Vagina (tissue), 2 donors: ENCODE measurements around the gene ZRANB3. TPM values are rescaled to one million over a fixed set of nuclear protein-coding genes. Genes with fewer than 3 reads are reported as not detected.

Experiments
- DNase-seq, 2 donors: peaks; one replicate each; pipeline ENCODE4 v3.0.0-alpha.2; 2017; ENCODE audit errors: extremely low spot score in 2 of 2
- H3K27ac ChIP-seq: fragments of 200-600 bp; sonication (generic); one replicate; pipeline ENCODE4 v1.5.1; 2019
- H3K27me3 ChIP-seq: fragments of 200-600 bp; sonication (generic); one replicate; pipeline ENCODE4 v1.5.1; 2019
- H3K36me3 ChIP-seq, 2 donors: fragments of 200-600 bp; sonication (generic); one replicate each; pipeline ENCODE4 v1.5.1; 2017 to 2019
- H3K4me1 ChIP-seq: fragments of 200-600 bp; sonication (generic); one replicate; pipeline ENCODE4 v1.5.1; 2019
- H3K4me3 ChIP-seq, 2 donors: fragments of 200-600 bp; sonication (generic); 1 replicate in 1 of 2; 2 replicates in 1 of 2; pipeline ENCODE4 v1.5.1; 2016 to 2019
- H3K9me3 ChIP-seq: fragments of 200-600 bp; sonication (generic); one replicate; pipeline ENCODE4 v1.5.1; 2019
- CTCF ChIP-seq, 3 experiments: fragments of 450-650 bp in 2 of 3; fragments of 200-600 bp in 1 of 3; sonication (generic) in 1 of 3; IDR thresholded peaks; one replicate each; pipeline ENCODE4 v1.5.1; 2017 to 2019; ENCODE audit warnings: antibody characterized with exemption in 3 of 3, mild to moderate bottlenecking in 2 of 3, moderate library complexity in 2 of 3
- POLR2A ChIP-seq, 2 donors: fragments of 450-650 bp; IDR thresholded peaks; one replicate each; pipeline ENCODE4 v1.6.1; 2017; ENCODE audit warnings: antibody characterized with exemption in 2 of 2, mild to moderate bottlenecking in 2 of 2, moderate library complexity in 2 of 2
- POLR2AphosphoS5 ChIP-seq, 2 donors: sonication (generic); formaldehyde crosslinking; IDR thresholded peaks; one replicate each; pipeline ENCODE4 v1.9.0; 2017; ENCODE audit warnings: antibody characterized with exemption in 2 of 2, mild to moderate bottlenecking in 2 of 2, low read depth in 1 of 2; ENCODE audit not compliant: insufficient read depth in 1 of 2
- intact Hi-C: fragments of 100-400 bp; cut with DNase I; formaldehyde crosslinking; loops from one replicate; pipeline ENCODE4 v1.15.1; 2023
- total RNA-seq: library from RNA; depleted of rRNA; stranded (reverse); fragments of >200 nt; gene quantifications from one replicate; pipeline ENCODE4 v1.2.3, GENCODE V29; 2016

The ZRANB3 gene
- total RNA-seq, 1 donor from 2014 or later: 1.5 TPM

GRCh38 chr2:135238651-135239050, 292.4 kb downstream of the ZRANB3 start:
- Histone ChIP-seq H3K27me3 (no peaks in the 10 kb centered on the region), H3K4me3 (no peak overlapping the region), H3K4me1 (no peaks in the 10 kb centered on the region), H3K9me3 (no peaks in the 10 kb centered on the region), H3K27ac (no peak overlapping the region), H3K36me3 (no peaks in the 10 kb centered on the region)
- no peak for TF ChIP-seq POLR2AphosphoS5 (IDR thresholded peaks at IDR 0.05; ENCODE audit: insufficient read depth in 1 of 2, low read depth in 1 of 2)
- TF ChIP-seq POLR2A (IDR thresholded peaks at IDR 0.05): no peak
- TF ChIP-seq CTCF (IDR thresholded peaks at IDR 0.05): no peak
- intact Hi-C loops: no loop called here
- DNase-seq: no peak

GRCh38 chr2:135230150-135230549, 300.9 kb downstream of the ZRANB3 start:
- intact Hi-C loops: no loop called here
- H3K36me3 ChIP-seq: no peaks in the 10 kb centered on the region
- no peaks in the 10 kb centered on the region for H3K4me1 ChIP-seq
- no peaks in the 10 kb centered on the region for H3K27me3 ChIP-seq
- no peaks in the 10 kb centered on the region for H3K9me3 ChIP-seq
- H3K4me3 ChIP-seq: no peak overlapping the region
- TF ChIP-seq POLR2AphosphoS5 (IDR thresholded peaks at IDR 0.05; ENCODE audit: insufficient read depth in 1 of 2, low read depth in 1 of 2) (no peak), POLR2A (IDR thresholded peaks at IDR 0.05) (no peak), CTCF (IDR thresholded peaks at IDR 0.05) (no peak)
- no peak overlapping the region for H3K27ac ChIP-seq
- DNase-seq: no peak

GRCh38 chr2:135227386-135227785, 303.6 kb downstream of the ZRANB3 start:
- TF ChIP-seq POLR2A (IDR thresholded peaks at IDR 0.05) (no peak), POLR2AphosphoS5 (IDR thresholded peaks at IDR 0.05; ENCODE audit: insufficient read depth in 1 of 2, low read depth in 1 of 2) (no peak), CTCF (IDR thresholded peaks at IDR 0.05) (no peak)
- Histone ChIP-seq H3K9me3 (no peaks in the 10 kb centered on the region), H3K36me3 (no peaks in the 10 kb centered on the region), H3K27me3 (no peaks in the 10 kb centered on the region), H3K4me1 (no peaks in the 10 kb centered on the region), H3K4me3 (no peak overlapping the region), H3K27ac (no peak overlapping the region)
- no peak for DNase-seq
- intact Hi-C loops: no loop called here

- H3K27ac ChIP-seq: no peak overlapping the region
- intact Hi-C loops: no loop called here
- no peaks in the 10 kb centered on the region for H3K9me3 ChIP-seq
- H3K36me3 ChIP-seq: no peaks in the 10 kb centered on the region
- no peaks in the 10 kb centered on the region for H3K27me3 ChIP-seq
- H3K4me1 ChIP-seq: no peaks in the 10 kb centered on the region
- H3K4me3 ChIP-seq: no peak overlapping the region
- no peak for DNase-seq
- TF ChIP-seq POLR2A (IDR thresholded peaks at IDR 0.05) (no peak), POLR2AphosphoS5 (IDR thresholded peaks at IDR 0.05; ENCODE audit: insufficient read depth in 1 of 2, low read depth in 1 of 2) (no peak), CTCF (IDR thresholded peaks at IDR 0.05) (no peak)
These were observed 304.1 kb downstream of the ZRANB3 start for GRCh38 chr2:135226961-135227360.

- Histone ChIP-seq H3K27ac (no peak overlapping the region), H3K4me1 (no peaks in the 10 kb centered on the region), H3K27me3 (no peaks in the 10 kb centered on the region), H3K4me3 (no peak overlapping the region), H3K9me3 (no peaks in the 10 kb centered on the region), H3K36me3 (no peaks in the 10 kb centered on the region)
- DNase-seq: no peak
- no peak for TF ChIP-seq CTCF (IDR thresholded peaks at IDR 0.05)
- TF ChIP-seq POLR2AphosphoS5 (IDR thresholded peaks at IDR 0.05; ENCODE audit: insufficient read depth in 1 of 2, low read depth in 1 of 2): no peak
- TF ChIP-seq POLR2A (IDR thresholded peaks at IDR 0.05): no peak
- intact Hi-C loops: no loop called here
These were observed 305.2 kb downstream of the ZRANB3 start for GRCh38 chr2:135225781-135226180.
